ENCODE results near the gene P4HA2.
A peak's percentile ranks its signal among the peaks of the same experiment; 100 is the strongest.

Gene P4HA2

DNA sequence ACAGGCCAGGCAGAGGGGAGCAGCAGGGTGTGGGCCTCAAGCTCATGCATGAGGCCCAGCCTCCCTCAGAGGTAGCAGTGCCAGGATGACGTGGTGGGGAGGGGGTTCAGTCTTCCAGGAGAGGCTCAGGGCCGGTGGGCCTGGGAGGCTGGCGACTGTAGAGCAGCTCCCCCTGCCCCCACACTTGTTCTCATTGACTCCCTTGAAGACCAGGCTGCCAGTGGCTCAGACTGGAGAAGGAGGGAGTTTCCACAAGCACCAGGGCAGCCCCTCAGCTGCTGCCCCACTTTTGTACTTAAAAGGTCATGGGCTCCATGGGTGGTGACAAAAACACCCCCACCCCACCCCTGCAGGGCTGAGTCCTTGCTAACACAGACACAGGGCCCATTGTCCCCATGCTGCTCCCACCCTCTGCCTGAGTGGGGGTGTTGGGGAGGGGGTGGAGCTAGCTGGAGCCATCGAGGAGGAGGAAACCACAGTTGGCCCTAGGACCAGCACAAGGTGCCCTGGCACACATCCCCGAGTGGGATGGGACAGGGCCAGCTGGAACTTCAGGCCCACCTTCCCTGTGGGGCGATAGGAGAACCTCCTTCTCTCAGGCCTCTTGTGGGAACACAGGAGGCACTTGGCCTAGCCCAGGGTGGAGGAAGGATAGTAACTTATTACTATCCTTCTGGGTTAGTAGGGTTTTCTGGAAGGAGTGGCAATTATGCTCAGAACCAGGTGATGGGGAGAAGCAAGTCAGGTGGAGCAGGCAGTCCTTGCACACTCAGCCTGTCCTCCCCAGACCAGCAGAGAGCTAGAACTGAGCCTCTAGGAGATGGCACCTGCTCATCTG is 40.5 kb upstream of the P4HA2 start:
- DNase-seq (ENCODE audit: extremely low read depth, low read depth): no peak
- TF ChIP-seq, protein P1, sequence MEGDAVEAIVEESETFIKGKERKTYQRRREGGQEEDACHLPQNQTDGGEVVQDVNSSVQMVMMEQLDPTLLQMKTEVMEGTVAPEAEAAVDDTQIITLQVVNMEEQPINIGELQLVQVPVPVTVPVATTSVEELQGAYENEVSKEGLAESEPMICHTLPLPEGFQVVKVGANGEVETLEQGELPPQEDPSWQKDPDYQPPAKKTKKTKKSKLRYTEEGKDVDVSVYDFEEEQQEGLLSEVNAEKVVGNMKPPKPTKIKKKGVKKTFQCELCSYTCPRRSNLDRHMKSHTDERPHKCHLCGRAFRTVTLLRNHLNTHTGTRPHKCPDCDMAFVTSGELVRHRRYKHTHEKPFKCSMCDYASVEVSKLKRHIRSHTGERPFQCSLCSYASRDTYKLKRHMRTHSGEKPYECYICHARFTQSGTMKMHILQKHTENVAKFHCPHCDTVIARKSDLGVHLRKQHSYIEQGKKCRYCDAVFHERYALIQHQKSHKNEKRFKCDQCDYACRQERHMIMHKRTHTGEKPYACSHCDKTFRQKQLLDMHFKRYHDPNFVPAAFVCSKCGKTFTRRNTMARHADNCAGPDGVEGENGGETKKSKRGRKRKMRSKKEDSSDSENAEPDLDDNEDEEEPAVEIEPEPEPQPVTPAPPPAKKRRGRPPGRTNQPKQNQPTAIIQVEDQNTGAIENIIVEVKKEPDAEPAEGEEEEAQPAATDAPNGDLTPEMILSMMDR (IDR thresholded peaks at IDR 0.05; ENCODE audit: low read depth, low read length, missing control alignments): no peak

DNA sequence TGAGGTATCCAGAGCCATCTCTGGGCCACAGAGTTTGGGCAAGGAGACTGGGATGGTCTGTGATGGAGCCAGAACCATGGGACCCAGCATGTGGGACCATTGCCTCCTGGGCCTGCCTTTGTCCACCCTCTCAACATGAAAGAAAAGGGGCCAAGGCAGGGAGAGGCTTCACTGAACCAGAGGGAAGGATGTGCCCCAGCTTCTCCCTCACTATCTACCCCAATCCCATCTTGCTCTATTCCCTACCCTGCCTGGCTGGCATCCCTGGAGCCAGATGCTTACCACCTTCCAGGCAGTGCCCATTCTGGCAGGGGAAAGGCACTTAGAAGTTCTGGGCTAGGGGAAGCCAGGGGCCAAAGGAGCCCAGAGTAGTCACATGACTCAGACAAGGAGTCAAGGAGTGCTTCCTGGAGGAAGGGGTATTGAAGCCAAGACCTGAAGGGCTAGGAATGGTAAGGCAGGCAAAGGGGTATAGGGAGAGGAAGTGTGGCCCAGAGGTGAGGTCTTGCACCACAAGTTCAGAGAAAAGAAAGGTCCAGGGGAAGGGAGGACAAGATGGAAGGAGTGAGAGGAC is 39.6 kb upstream of the P4HA2 start:
- TF ChIP-seq, protein P1 (IDR thresholded peaks at IDR 0.05; ENCODE audit: low read depth, low read length, missing control alignments): no peak
- no peak overlapping the region for H3K4me3 ChIP-seq (replicated peaks; ENCODE audit: low read depth, low read length)
- DNase-seq (ENCODE audit: extremely low read depth, low read depth): no peak

More for the DNA sequence above, 40.5 kb upstream of the P4HA2 start:
- no peak overlapping the region for H3K4me3 ChIP-seq (replicated peaks; ENCODE audit: low read depth, low read length)

DNA sequence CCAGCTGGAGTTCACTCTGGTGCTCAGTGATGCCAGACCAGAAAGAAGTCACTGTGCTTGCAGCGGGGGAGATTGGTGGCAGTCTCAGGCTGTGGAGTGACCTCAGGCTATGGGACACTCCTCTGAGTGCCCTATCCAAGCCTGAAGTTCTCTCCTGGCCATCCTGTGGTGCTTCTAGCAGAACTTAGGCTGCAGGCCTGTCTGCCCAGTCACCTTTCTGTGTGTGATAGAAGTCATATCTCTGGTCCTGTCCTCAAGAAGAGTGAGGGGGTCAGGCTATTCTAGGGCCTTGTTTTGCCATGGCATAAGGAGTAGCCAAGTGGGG is 39.1 kb upstream of the P4HA2 start:
- TF ChIP-seq, protein P1 (IDR thresholded peaks at IDR 0.05; ENCODE audit: low read depth, low read length, missing control alignments): no peak
- no peak overlapping the region for H3K4me3 ChIP-seq (replicated peaks; ENCODE audit: low read depth, low read length)
- no peak for DNase-seq (ENCODE audit: extremely low read depth, low read depth)

DNA sequence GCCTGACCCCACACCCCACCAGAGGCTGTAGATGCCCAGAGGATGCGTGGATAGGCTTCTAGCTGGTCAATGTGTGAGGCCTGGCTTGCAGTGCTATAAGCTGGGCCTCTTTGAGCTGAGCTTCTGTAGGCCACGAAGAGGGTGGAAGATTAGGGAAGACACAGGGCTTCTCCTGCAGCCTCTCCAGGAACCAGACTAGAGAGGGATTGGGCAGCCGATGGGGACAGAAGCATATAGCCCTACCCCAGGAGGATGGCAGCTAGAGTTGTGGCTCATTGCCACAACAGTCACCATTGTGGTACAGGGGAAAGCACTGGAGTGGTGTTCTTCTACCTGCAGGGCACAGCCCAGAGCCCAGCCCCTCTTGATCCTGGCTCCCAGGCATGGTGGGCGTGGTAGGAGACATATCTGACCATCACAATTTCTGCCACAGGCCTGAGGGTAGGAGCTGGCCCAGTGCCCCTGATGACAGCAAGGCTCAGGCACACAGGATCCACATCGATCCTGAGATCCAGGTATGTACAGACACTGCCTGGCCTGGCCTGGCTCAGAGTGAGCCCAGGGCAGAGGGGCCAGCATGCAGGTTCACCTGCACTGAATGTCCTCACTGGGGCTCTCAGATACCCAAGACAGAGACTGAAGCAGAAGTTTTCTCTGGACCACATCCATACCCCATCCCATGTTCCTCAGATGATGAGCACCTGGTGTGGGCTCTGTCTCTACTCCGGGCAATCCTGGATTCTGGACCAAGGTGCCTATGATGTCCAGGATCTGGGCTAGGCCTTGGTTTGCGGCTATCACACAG is 38.6 kb upstream of the P4HA2 start:
- no peak overlapping the region for H3K4me3 ChIP-seq (replicated peaks; ENCODE audit: low read depth, low read length)
- TF ChIP-seq, protein P1 (IDR thresholded peaks at IDR 0.05; ENCODE audit: low read depth, low read length, missing control alignments): no peak
- no peak for DNase-seq (ENCODE audit: extremely low read depth, low read depth)

DNA sequence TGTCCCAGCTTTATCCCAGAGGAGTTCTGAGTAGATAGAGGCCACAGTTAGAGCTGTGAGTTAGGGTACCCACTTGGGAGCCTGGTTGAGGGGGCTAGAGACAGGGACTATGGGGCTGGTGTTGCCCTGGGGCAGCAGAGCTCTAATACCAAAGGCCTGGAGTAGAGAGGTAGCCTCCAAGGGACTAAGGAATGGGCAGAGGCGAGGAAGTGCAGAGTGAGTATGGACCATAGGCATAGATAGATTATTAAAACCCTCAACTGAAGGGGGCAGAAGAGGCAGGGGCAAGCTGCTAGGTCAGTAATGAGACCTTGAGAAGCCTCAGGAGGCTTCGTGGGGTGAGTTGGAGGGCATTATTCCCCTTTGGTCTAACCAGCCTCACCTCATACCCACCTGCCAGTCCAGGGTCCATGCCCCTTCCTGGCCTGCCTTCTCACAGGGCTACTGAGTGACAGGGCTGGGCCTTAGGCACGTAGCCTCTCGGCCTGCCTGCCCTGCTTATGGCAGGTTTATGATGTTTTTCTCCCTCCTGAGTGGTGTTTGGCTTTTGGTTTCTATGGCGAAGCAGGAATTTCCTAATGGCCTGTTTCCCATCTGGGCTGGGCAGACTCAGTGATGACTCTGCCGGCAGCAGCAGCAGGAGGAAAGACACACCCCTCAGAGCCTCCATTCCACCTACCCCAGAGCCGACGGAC is 37.8 kb upstream of the P4HA2 start:
- peak; percentile 96 for DNase-seq (ENCODE audit: extremely low read depth, low read depth)
- no peak overlapping the region for H3K4me3 ChIP-seq (replicated peaks; ENCODE audit: low read depth, low read length)
- TF ChIP-seq, protein P1 (IDR thresholded peaks at IDR 0.05; ENCODE audit: low read depth, low read length, missing control alignments): no peak

DNA sequence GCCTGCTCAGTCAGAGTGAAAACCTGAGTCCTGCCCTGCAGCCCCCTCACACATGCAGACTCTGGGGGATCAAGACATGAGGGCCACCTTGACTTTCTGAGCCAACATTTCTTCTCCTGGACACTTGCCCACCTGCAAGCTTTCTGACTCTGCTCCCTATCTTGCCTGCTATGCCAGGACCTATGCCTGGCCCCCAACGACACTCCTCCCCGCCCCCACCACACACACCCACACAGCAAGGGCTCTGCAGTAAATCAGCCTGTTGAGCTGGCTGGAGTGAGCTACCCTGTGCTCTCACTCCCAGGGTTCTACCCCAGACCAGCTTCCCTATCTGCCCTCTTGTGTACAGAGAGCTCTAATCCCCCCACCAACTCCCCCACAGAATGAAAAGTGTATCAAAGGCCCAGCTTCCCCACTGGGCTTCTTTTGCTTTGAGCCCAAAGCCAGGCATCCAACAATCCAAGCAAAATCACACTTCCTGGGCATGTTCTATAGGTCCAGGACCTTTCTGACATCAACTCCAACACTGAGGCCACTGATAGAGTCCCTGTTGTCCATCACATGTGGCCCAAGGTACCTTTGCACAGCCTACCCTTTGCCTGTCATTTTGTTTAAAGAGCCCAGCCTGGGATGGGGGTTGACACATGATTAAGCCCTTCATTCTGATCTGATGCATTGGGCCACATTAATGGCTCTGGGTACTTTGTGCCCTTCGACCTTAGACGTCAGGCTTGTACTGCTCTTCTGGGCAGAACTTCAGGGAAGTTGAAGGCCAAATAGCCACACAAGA is 37.1 kb upstream of the P4HA2 start:
- no peak for DNase-seq (ENCODE audit: extremely low read depth, low read depth)
- TF ChIP-seq, protein P1 (IDR thresholded peaks at IDR 0.05; ENCODE audit: low read depth, low read length, missing control alignments): no peak
- H3K4me3 ChIP-seq (replicated peaks; ENCODE audit: low read depth, low read length): no peak overlapping the region

All from HFF-Myc (cell line).